22Rv1 (cell line): ENCODE measurements around the gene TCF4.

Experiments used
- CTCF ChIP-seq: fragments of 450-650 bp; IDR thresholded peaks from 2 replicates; pipeline ENCODE4 v1.5.1; 2017; ENCODE audit warnings: mild to moderate bottlenecking
- ZFX ChIP-seq: fragments of 450-650 bp; IDR thresholded peaks from 2 replicates; pipeline ENCODE4 v1.6.1; 2017; ENCODE audit warnings: antibody characterized with exemption, borderline replicate concordance

DNA sequence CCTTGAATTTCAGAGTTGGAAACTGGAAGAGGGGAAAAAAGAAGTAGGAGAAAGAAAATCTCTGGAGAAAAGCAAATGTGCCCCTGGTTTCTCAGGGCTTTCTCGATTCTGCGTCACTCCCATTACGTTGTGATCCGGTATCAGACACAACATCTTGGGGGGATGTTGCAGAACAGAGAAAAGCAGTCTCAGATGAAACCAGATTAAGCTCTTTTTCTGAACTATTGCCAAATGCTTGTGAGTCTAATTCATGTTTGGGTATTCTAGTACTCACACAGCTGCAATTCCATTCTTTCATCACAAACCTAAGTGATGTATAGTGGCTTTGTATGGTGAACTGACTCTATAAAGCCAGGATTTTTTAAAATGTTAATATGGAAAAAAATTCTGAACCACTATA, 233.2 kb downstream of the TCF4 start:
- TF ChIP-seq CTCF (no peak), ZFX (no peak)
